H9 (cell line): Measurements from ENCODE around the gene FBXL13. TPM values are rescaled to one million over a fixed set of nuclear protein-coding genes. Genes with fewer than 3 reads are reported as not detected.

ENCODE experiments used
- DNase-seq: peaks from one replicate; pipeline ENCODE4 v3.0.0-alpha.2; 2017
- H2AFZ ChIP-seq: one replicate; pipeline ENCODE4 v1.6.1; 2013; ENCODE audit warnings: mild to moderate bottlenecking, low read length, control low read depth, moderate library complexity
- H2AK5ac ChIP-seq: 2 replicates; pipeline ENCODE4 v1.6.1; 2013; ENCODE audit warnings: low read length, control low read depth, mixed read lengths; ENCODE audit not compliant: insufficient read length
- H2BK120ac ChIP-seq: one replicate; pipeline ENCODE4 v1.6.1; 2013; ENCODE audit warnings: low read depth, mild to moderate bottlenecking, low read length, control low read depth, inconsistent platforms; ENCODE audit not compliant: poor library complexity, severe bottlenecking
- H2BK12ac ChIP-seq: 2 replicates; pipeline ENCODE4 v1.6.1; 2013; ENCODE audit warnings: low read length, control low read depth, mixed read lengths, low read depth; ENCODE audit not compliant: insufficient read length
- H2BK15ac ChIP-seq: 2 replicates; pipeline ENCODE4 v1.6.1; 2013; ENCODE audit warnings: low read depth, low read length, control low read depth
- H2BK20ac ChIP-seq: one replicate; pipeline ENCODE4 v1.6.1; 2013; ENCODE audit warnings: low read depth, mild to moderate bottlenecking, low read length, control low read depth, inconsistent platforms; ENCODE audit not compliant: poor library complexity, severe bottlenecking
- H2BK5ac ChIP-seq: 2 replicates; pipeline ENCODE4 v1.6.1; 2013; ENCODE audit warnings: low read length, control low read depth, mixed read lengths; ENCODE audit not compliant: insufficient read length
- H3K14ac ChIP-seq: 2 replicates; pipeline ENCODE4 v1.6.1; 2013; ENCODE audit warnings: low read length, control low read depth; ENCODE audit not compliant: insufficient read depth
- H3K18ac ChIP-seq: 2 replicates; pipeline ENCODE4 v1.6.1; 2013; ENCODE audit warnings: low read depth, mild to moderate bottlenecking, mixed read lengths, low read length, control low read depth; ENCODE audit not compliant: insufficient read length
- H3K23ac ChIP-seq: 2 replicates; pipeline ENCODE4 v1.6.1; 2013; ENCODE audit warnings: low read length, control low read depth, mixed read lengths, low read depth; ENCODE audit not compliant: insufficient read length
- H3K23me2 ChIP-seq: 2 replicates; pipeline ENCODE4 v1.6.1; 2013; ENCODE audit warnings: low read depth, mild to moderate bottlenecking, mixed read lengths, low read length, control low read depth; ENCODE audit not compliant: insufficient read length, poor library complexity, severe bottlenecking
- H3K27ac ChIP-seq: 2 replicates; pipeline ENCODE4 v1.5.1; 2013; ENCODE audit warnings: low read length, control low read depth, mixed read lengths, low read depth; ENCODE audit not compliant: insufficient read length
- H3K27me3 ChIP-seq: 2 replicates; pipeline ENCODE4 v1.6.1; 2013; ENCODE audit warnings: low read length, control low read depth, inconsistent platforms; ENCODE audit not compliant: insufficient read depth
- H3K4ac ChIP-seq: 2 replicates; pipeline ENCODE4 v1.6.1; 2013; ENCODE audit warnings: low read depth, mild to moderate bottlenecking, control low read depth, inconsistent platforms, low read length, moderate library complexity
- H3K4me1 ChIP-seq: 2 replicates; pipeline ENCODE4 v1.6.1; 2013; ENCODE audit warnings: low read length, control low read depth, inconsistent platforms; ENCODE audit not compliant: insufficient read depth
- H3K4me2 ChIP-seq: 2 replicates; pipeline ENCODE4 v1.6.1; 2013; ENCODE audit warnings: low read length, control low read depth, mixed read lengths; ENCODE audit not compliant: insufficient read length, insufficient read depth
- H3K56ac ChIP-seq: 2 replicates; pipeline ENCODE4 v1.6.1; 2013; ENCODE audit warnings: low read depth, mild to moderate bottlenecking, mixed read lengths, low read length, control low read depth; ENCODE audit not compliant: insufficient read length
- H3K79me1 ChIP-seq: 2 replicates; pipeline ENCODE4 v1.6.1; 2013; ENCODE audit warnings: low read depth, mild to moderate bottlenecking, moderate library complexity, low read length, control low read depth, inconsistent platforms; ENCODE audit not compliant: insufficient read depth, poor library complexity, severe bottlenecking
- H3K79me2 ChIP-seq: 2 replicates; pipeline ENCODE4 v1.6.1; 2013; ENCODE audit warnings: low read length, control low read depth, inconsistent platforms; ENCODE audit not compliant: insufficient read depth
- H3K9ac ChIP-seq: 2 replicates; pipeline ENCODE4 v1.6.1; 2013; ENCODE audit warnings: low read length, control low read depth, mixed read lengths; ENCODE audit not compliant: insufficient read length; ENCODE audit errors: extremely low read depth
- H3K9me3 ChIP-seq: one replicate; pipeline ENCODE4 v1.6.1; 2013; ENCODE audit warnings: low read depth, low read length, inconsistent platforms; ENCODE audit not compliant: control insufficient read depth
- H3T11ph ChIP-seq: one replicate; pipeline ENCODE4 v1.6.1; 2013; ENCODE audit warnings: mild to moderate bottlenecking, low read length, control low read depth, inconsistent platforms
- H4K20me1 ChIP-seq: one replicate; pipeline ENCODE4 v1.6.1; 2013; ENCODE audit not compliant: control insufficient read depth, insufficient read length, insufficient read depth
- H4K5ac ChIP-seq: 2 replicates; pipeline ENCODE4 v1.6.1; 2013; ENCODE audit warnings: low read depth, mild to moderate bottlenecking, mixed read lengths, low read length, control low read depth; ENCODE audit not compliant: insufficient read length
- H4K8ac ChIP-seq: replicated peaks from 2 replicates; pipeline ENCODE4 v1.6.1; 2013; ENCODE audit warnings: low read length, control low read depth, mixed read lengths, low read depth; ENCODE audit not compliant: insufficient read length
- H4K91ac ChIP-seq: 2 replicates; pipeline ENCODE4 v1.6.1; 2013; ENCODE audit warnings: low read depth, mild to moderate bottlenecking, moderate library complexity, mixed read lengths, low read length, control low read depth; ENCODE audit not compliant: insufficient read length
- H3K27ac Mint-ChIP-seq, 3 experiments: 2 replicates in 2 of 3; 3 replicates in 1 of 3; pipeline ENCODE4 v1.8.0; 2020 to 2021; ENCODE audit warnings: mixed read lengths in 3 of 3, mild to moderate bottlenecking in 1 of 3, moderate library complexity in 1 of 3
- H3K27me3 Mint-ChIP-seq: 2 replicates; pipeline ENCODE4 v1.8.0; 2021; ENCODE audit warnings: low read depth, mild to moderate bottlenecking, moderate library complexity, mixed read lengths
- H3K36me3 Mint-ChIP-seq, 3 experiments: 2 replicates in 2 of 3; 3 replicates in 1 of 3; pipeline ENCODE4 v1.8.0; 2020 to 2021; ENCODE audit warnings: low read depth in 3 of 3, mixed read lengths in 3 of 3; ENCODE audit not compliant: insufficient read depth in 1 of 3
- H3K4me1 Mint-ChIP-seq, 2 experiments: 2 replicates each; pipeline ENCODE4 v1.8.0; 2020; ENCODE audit warnings: mixed read lengths in 2 of 2
- H3K4me3 Mint-ChIP-seq, 2 experiments: 2 replicates in 1 of 2; 3 replicates in 1 of 2; pipeline ENCODE4 v1.8.0; 2020 to 2021; ENCODE audit warnings: mild to moderate bottlenecking in 2 of 2, mixed read lengths in 2 of 2, moderate library complexity in 1 of 2
- H3K9me3 Mint-ChIP-seq, 2 experiments: 2 replicates in 1 of 2; 3 replicates in 1 of 2; pipeline ENCODE4 v1.8.0; 2020; ENCODE audit warnings: mild to moderate bottlenecking in 2 of 2, mixed read lengths in 2 of 2, moderate library complexity in 1 of 2
- CTCF ChIP-seq: fragments of 200-600 bp; sonication (generic); conservative IDR thresholded peaks from 3 replicates; pipeline ENCODE4 v1.8.0; 2021; ENCODE audit warnings: antibody characterized with exemption, mild to moderate bottlenecking
- WGBS: extraction: QIAGEN DNeasy Blood & Tissue Kit; methylation state at CpG from one replicate; pipeline ENCODE4 v1.1.7; 2013; ENCODE audit warnings: missing lambda C conversion rate, low lambda C conversion rate, mixed read lengths; ENCODE audit not compliant: insufficient read length; ENCODE audit errors: extremely low coverage; 5-methylcytosine and 5-hydroxymethylcytosine counted together
- total RNA-seq: library from RNA; stranded (reverse); gene quantifications from 2 replicates; pipeline ENCODE4 v1.2.1, GENCODE V29; 2021

Gene FBXL13
- total RNA-seq, 1 experiment from 2014 or later = 4.4 TPM

DNA sequence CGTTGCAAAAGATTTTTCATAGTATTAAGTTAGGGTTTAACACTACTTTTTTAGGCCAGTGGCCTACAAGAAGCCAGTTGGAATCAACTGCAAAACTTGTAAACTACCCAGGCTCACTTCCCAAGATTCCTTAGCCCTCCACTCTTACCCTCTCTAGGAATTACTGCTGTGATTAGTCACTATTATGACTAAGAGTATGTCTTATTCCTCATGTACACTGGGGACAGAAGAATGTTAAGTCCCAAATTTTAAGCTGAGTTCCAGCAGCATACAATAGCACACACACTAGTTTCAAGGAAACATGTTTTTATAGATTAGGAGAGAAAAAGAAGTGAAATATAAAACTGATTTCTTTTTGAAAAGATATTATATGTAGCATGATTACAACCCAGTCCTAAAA, 42.8 kb downstream of the FBXL13 start:
- H3K27ac Mint-ChIP-seq = no peak overlapping the region
- no peak overlapping the region for H2BK15ac ChIP-seq

More for the DNA sequence above, 42.8 kb downstream of the FBXL13 start:
- no peaks in the 10 kb centered on the region for H3K4me1 ChIP-seq
- no peak overlapping the region for H3K9ac ChIP-seq
- no peak overlapping the region for H2AK5ac ChIP-seq
- no peak overlapping the region for H4K5ac ChIP-seq
- H2BK5ac ChIP-seq = no peak overlapping the region
- H2BK120ac ChIP-seq = no peak overlapping the region
- 100% methylated on average over 1 of the region's 1 CpG for WGBS
- H2BK20ac ChIP-seq = no peak overlapping the region
- Mint-ChIP-seq H3K27me3 (no peaks in the 10 kb centered on the region), H3K4me1 (no peaks in the 10 kb centered on the region), H3K4me3 (no peak overlapping the region), H3K36me3 (peaks cover 0 to 8% (median 0%) of the 10 kb centered on the region in 3 experiments; a peak in 1 of 7 replicates), H3K9me3 (peaks cover 3 to 5% of the 10 kb centered on the region in 2 experiments; a peak in 3 of 5 replicates)
- no peak overlapping the region for H3K56ac ChIP-seq
- no peak overlapping the region for H4K8ac ChIP-seq
- no peak for DNase-seq
- no peak overlapping the region for H3K4ac ChIP-seq
- H2BK12ac ChIP-seq = no peak overlapping the region
- no peak overlapping the region for H3K27ac ChIP-seq
- no peaks in the 10 kb centered on the region for H3K9me3 ChIP-seq
- H3K23ac ChIP-seq = no peak overlapping the region
- no peaks in the 10 kb centered on the region for H3K23me2 ChIP-seq
- H3K79me2 ChIP-seq = no peaks in the 10 kb centered on the region
- H3K14ac ChIP-seq = no peak overlapping the region
- H3K4me2 ChIP-seq = no peak overlapping the region
- H4K20me1 ChIP-seq = no peaks in the 10 kb centered on the region
- no peak overlapping the region for H3K18ac ChIP-seq
- H3K79me1 ChIP-seq = no peaks in the 10 kb centered on the region
- no peak overlapping the region for H2AFZ ChIP-seq
- no peak for TF ChIP-seq CTCF
- H3T11ph ChIP-seq = no peak overlapping the region
- no peaks in the 10 kb centered on the region for H3K27me3 ChIP-seq
- H4K91ac ChIP-seq = no peak overlapping the region
